ENCODE measurements around the gene EGR2. TPM values are rescaled to one million over a fixed set of nuclear protein-coding genes. Genes with fewer than 3 reads are reported as not detected.

EGR2 gene
- total RNA-seq, 4 donors from 2014 or later = 0.78 to 14.6 (median 2.9) TPM

GRCh38 chr10:62778125-62778524 is 38.0 kb downstream of the EGR2 start:
- no peak for DNase-seq
- intact Hi-C loops (cut with DNase I) = no loop called here
- H3K27ac ChIP-seq = no peak overlapping the region
- WGBS, 2 donors = 93 to 97% methylated on average over 2 of the region's 2 CpGs
- no peaks in the 10 kb centered on the region for H3K9me3 ChIP-seq
- H3K4me1 ChIP-seq = no peaks in the 10 kb centered on the region
- H3K4me3 ChIP-seq (replicated peaks in 1 of 3) = no peak overlapping the region
- no peaks in the 10 kb centered on the region for H3K27me3 ChIP-seq
- no peaks in the 10 kb centered on the region for H3K36me3 ChIP-seq
- no peak for TF ChIP-seq CTCF (IDR thresholded peaks at IDR 0.05)
- no peak for TF ChIP-seq POLR2A (IDR thresholded peaks at IDR 0.05)

- intact Hi-C loops (cut with DNase I) = no loop called here
- TF ChIP-seq CTCF (IDR thresholded peaks at IDR 0.05) = no peak
- TF ChIP-seq POLR2A (IDR thresholded peaks at IDR 0.05) = no peak
- Histone ChIP-seq H3K9me3 (no peaks in the 10 kb centered on the region), H3K4me3 (replicated peaks in 1 of 3) (no peak overlapping the region), H3K27me3 (no peaks in the 10 kb centered on the region), H3K36me3 (no peaks in the 10 kb centered on the region), H3K27ac (no peak overlapping the region), H3K4me1 (peaks cover 6 to 15% of the 10 kb centered on the region in 2 donors)
- no peak for DNase-seq
- 44 to 55% methylated on average over 7 of the region's 7 CpGs for WGBS, 2 donors
Measured at GRCh38 chr10:62772186-62772974, 43.8 kb downstream of the EGR2 start.

- H3K27me3 ChIP-seq = no peaks in the 10 kb centered on the region
- no peak overlapping the region for H3K27ac ChIP-seq
- peaks cover 6 to 15% of the 10 kb centered on the region in 2 donors for H3K4me1 ChIP-seq
- no peaks in the 10 kb centered on the region for H3K36me3 ChIP-seq
- H3K9me3 ChIP-seq = no peaks in the 10 kb centered on the region
- intact Hi-C loops (cut with DNase I) = no loop called here
- DNase-seq = peak; percentile 14 to 16
- no peak for TF ChIP-seq POLR2A (IDR thresholded peaks at IDR 0.05)
- no peak for TF ChIP-seq CTCF (IDR thresholded peaks at IDR 0.05)
- 93 to 100% methylated on average over 1 of the region's 1 CpG for WGBS, 2 donors
- H3K4me3 ChIP-seq (replicated peaks in 1 of 3) = no peak overlapping the region
Measured at GRCh38 chr10:62769574-62770242, 46.5 kb downstream of the EGR2 start.

- no peak for TF ChIP-seq CTCF (IDR thresholded peaks at IDR 0.05)
- no peak for TF ChIP-seq POLR2A (IDR thresholded peaks at IDR 0.05)
- H3K9me3 ChIP-seq = no peaks in the 10 kb centered on the region
- peaks cover 0 to 9% of the 10 kb centered on the region in 2 donors for H3K4me1 ChIP-seq
- WGBS, 2 donors = 57 to 61% methylated on average over 3 of the region's 3 CpGs
- no peaks in the 10 kb centered on the region for H3K36me3 ChIP-seq
- no peak overlapping the region for H3K27ac ChIP-seq
- H3K4me3 ChIP-seq (replicated peaks in 1 of 3) = no peak overlapping the region
- intact Hi-C loops (cut with DNase I) = no loop called here
- no peaks in the 10 kb centered on the region for H3K27me3 ChIP-seq
- no peak for DNase-seq
Measured at GRCh38 chr10:62766386-62766785, 49.8 kb downstream of the EGR2 start.

- no peaks in the 10 kb centered on the region for H3K27me3 ChIP-seq
- no peak overlapping the region for H3K4me3 ChIP-seq (replicated peaks in 1 of 3)
- H3K9me3 ChIP-seq = no peaks in the 10 kb centered on the region
- no peak overlapping the region for H3K27ac ChIP-seq
- TF ChIP-seq POLR2A (IDR thresholded peaks at IDR 0.05) (no peak), CTCF (IDR thresholded peaks at IDR 0.05) (no peak)
- H3K36me3 ChIP-seq = no peaks in the 10 kb centered on the region
- no peak for DNase-seq
- 94 to 97% methylated on average over 2 of the region's 2 CpGs for WGBS, 2 donors
- intact Hi-C loops (cut with DNase I) = no loop called here
- H3K4me1 ChIP-seq = peaks cover 0 to 9% of the 10 kb centered on the region in 2 donors
Measured at GRCh38 chr10:62765726-62766125, 50.4 kb downstream of the EGR2 start.

All from thyroid gland (tissue), 4 donors.